HEK293 (cell line): ENCODE results near the gene ARFGEF2.

Experiments
- ZNF138 ChIP-seq: fragments of 450-650 bp; formaldehyde crosslinking; IDR thresholded peaks from 2 replicates; pipeline ENCODE4 v1.5.1; 2016; ENCODE audit warnings: missing biosample characterization, missing genetic modification characterization, borderline replicate concordance
- ZNF274 ChIP-seq, 2 experiments: fragments of 200-500 bp in 1 of 2; fragments of 450-650 bp in 1 of 2; sonication (Bioruptor generic) in 1 of 2; formaldehyde crosslinking in 1 of 2; IDR thresholded peaks; 2 replicates each; pipeline versions ENCODE4 v1.5.1 to v1.6.1; 2014 to 2016; ENCODE audit warnings: borderline replicate concordance in 1 of 2, inconsistent platforms in 1 of 2, low read length in 1 of 2, missing biosample characterization in 1 of 2, missing genetic modification characterization in 1 of 2

DNA sequence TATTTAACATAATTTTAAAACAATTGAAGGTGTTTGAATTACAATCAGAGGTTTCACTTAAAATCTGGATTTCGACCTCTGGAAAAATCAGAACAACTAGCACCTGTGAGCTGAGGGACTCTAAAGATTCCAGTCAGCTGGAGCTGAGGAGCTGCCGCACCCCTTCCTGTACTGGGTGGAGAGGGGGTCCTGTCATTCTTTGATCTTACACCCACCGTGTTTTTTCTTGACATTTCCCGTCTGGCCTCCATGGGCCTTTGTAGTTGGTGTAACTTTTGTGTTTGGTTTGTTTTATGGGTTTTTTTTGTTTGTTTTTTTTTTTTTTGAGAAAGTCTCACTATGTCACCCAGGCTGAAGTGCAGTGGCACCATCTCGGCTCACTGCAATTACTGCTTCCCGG, 17.2 kb downstream of the ARFGEF2 start:
- no peak for TF ChIP-seq ZNF138
- TF ChIP-seq ZNF274 (IDR thresholded peaks at IDR 0.05; ENCODE audit: low read length): no peak
- no peak for TF ChIP-seq ZNF274 (tag by site-specific recombination; IDR thresholded peaks at IDR 0.05; ENCODE audit: borderline replicate concordance)
